Small intestine (tissue), 7 donors: ENCODE measurements around the gene ASGR2. TPM values are rescaled to one million over a fixed set of nuclear protein-coding genes. Genes with fewer than 3 reads are reported as not detected.
A peak's percentile ranks its signal among the peaks of the same experiment; 100 is the strongest.
"Not testable (repeated sequence)": the region's sequence is repeated elsewhere in the genome, so short reads cannot be mapped to it uniquely, and the experiment has no call there.

Experiments used
- DNase-seq, 2 donors: peaks; one replicate each; pipeline versions ENCODE4 v3.0.0 to v3.0.0-alpha.2; 2013
- FAIRE-seq: peaks from 2 replicates; lab custom pipeline; 2012; peaks lifted over from hg19 to GRCh38; lab: Jason Lieb, UNC
- H3K27ac ChIP-seq, 3 donors: one replicate each; pipeline ENCODE4 v1.5.1; 2013; ENCODE audit warnings: low read length in 2 of 3, mild to moderate bottlenecking in 2 of 3, control low read depth in 1 of 3, inconsistent platforms in 1 of 3, low read depth in 1 of 3, moderate library complexity in 1 of 3
- H3K27me3 ChIP-seq, 3 donors: one replicate each; pipeline ENCODE4 v1.6.1; 2013; ENCODE audit warnings: low read length in 3 of 3, inconsistent platforms in 1 of 3; ENCODE audit not compliant: control insufficient read depth in 3 of 3, insufficient read depth in 3 of 3
- H3K36me3 ChIP-seq, 3 donors: one replicate each; pipeline ENCODE4 v1.6.1; 2013; ENCODE audit warnings: low read length in 3 of 3, inconsistent platforms in 1 of 3, low read depth in 1 of 3, mild to moderate bottlenecking in 1 of 3, moderate library complexity in 1 of 3; ENCODE audit not compliant: control insufficient read depth in 3 of 3, insufficient read depth in 2 of 3
- H3K4me1 ChIP-seq, 3 donors: one replicate each; pipeline ENCODE4 v1.6.1; 2013; ENCODE audit warnings: low read length in 2 of 3, inconsistent platforms in 1 of 3, low read depth in 1 of 3, mild to moderate bottlenecking in 1 of 3, moderate library complexity in 1 of 3; ENCODE audit not compliant: control insufficient read depth in 3 of 3, insufficient read depth in 2 of 3
- H3K4me3 ChIP-seq, 3 donors: one replicate each; pipeline ENCODE4 v1.5.1; 2013; ENCODE audit warnings: low read length in 3 of 3, control low read depth in 1 of 3, inconsistent platforms in 1 of 3, low read depth in 1 of 3, mild to moderate bottlenecking in 1 of 3, moderate library complexity in 1 of 3
- H3K9me3 ChIP-seq, 2 donors: one replicate each; pipeline ENCODE4 v1.6.1; 2013; ENCODE audit warnings: low read depth in 1 of 2, low read length in 1 of 2; ENCODE audit not compliant: control insufficient read depth in 2 of 2, insufficient read depth in 1 of 2
- WGBS, 3 donors: extraction: QIAGEN DNeasy Blood & Tissue Kit; methylation state at CpG; one replicate each; pipeline ENCODE4 v1.1.7; 2013; 5-methylcytosine and 5-hydroxymethylcytosine counted together
- polyA plus RNA-seq, 4 donors: library from polyadenylated mRNA; stranded (reverse) in 3 of 4; unstranded in 1 of 4; fragments of 200-250 nt in 3 of 4; fragments of 120-200 nt in 1 of 4; gene quantifications; one replicate each; pipeline versions ENCODE4 v1.2.1 to v1.2.3, GENCODE V29; 2013
- donor health status: healthy with polysubstance abuse.
- donor health status: control.
- donor health status: control.
- donor health status: Bipolar disorder and iron deficiency.
- donor health status: healthy.

The ASGR2 gene
- polyA plus RNA-seq, 4 donors: 0.46 to 0.81 TPM; not detected in 2

DNA sequence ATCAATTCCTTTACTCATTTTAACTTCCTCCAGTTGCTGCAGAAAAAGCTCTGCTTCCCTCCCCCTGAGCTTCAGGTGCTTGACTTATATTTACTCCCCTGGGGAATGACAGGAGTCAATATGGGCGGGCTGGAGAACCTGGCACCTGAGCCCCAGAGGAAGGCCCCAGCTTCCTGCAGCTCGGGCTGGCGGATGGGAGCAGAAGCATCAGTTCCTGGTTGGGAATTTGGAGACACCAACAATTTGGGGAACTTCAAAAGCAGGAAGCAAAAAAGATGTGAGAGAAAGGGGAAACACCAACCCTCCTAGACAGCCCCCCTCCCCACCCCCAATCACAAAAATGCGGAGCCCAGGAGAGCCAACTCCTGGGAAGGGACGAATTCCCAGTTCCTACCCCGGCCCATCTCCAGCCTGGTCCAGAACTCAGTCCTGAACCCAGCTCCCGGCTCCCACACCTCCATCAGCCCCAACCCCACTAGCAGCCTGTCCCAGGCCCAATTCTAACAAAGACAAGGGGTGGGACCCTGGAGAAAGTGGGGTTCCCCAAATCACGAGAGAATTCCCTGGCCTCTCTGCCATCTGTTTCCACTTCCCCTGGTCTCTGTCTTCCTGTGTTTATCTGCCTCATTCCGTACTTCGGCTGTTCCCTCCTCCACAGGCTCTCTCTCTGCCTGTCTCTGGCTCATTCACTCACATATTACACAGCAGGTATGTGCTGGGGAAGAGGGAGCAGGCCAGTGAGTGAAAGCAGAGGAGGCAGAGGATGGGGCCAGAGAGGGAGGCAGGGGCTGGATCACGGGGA lies 16.2 kb upstream of the ASGR2 start:
- FAIRE-seq: no peak
- H3K27ac ChIP-seq: peak overlapping the region in 1 of 3 donors; percentile 47
- H3K4me1 ChIP-seq: no peaks in the 10 kb centered on the region
- H3K4me3 ChIP-seq: no peak overlapping the region
- H3K27me3 ChIP-seq: peaks cover 0 to 10% (median 2%) of the 10 kb centered on the region in 3 donors
- no peaks in the 10 kb centered on the region for H3K36me3 ChIP-seq
- 48 to 81% (median 68%) methylated on average over 11 of the region's 11 CpGs for WGBS, 3 donors
- H3K9me3 ChIP-seq: no peaks in the 10 kb centered on the region
- no peak for DNase-seq

DNA sequence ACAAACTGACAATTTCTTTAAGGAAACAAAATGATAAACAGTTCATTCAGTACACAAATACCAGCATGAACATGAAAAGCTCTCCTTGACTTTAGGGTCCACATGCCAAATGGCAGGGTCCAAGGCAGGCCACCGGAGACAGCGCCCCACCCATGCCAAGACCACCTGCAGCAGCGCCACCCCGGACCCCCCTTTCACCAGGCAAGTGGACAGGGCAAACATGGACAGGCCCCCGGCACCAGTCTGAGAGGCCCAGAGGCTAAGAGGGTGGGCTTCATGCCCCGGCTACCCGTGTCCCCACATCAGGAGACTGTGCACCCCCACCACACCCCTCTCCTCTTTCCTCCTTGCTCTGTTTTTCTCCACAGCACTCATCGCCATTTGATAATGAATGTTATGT lies 14.7 kb upstream of the ASGR2 start:
- H3K4me3 ChIP-seq: no peak overlapping the region
- WGBS, 3 donors: 90 to 95% (median 91%) methylated on average over 7 to 8 of the region's 8 CpGs
- no peak for FAIRE-seq

GRCh38 chr17:7128160-7128559 lies 13.5 kb upstream of the ASGR2 start:
- Histone ChIP-seq H3K4me3 (no peak overlapping the region), H3K9me3 (no peaks in the 10 kb centered on the region), H3K36me3 (no peaks in the 10 kb centered on the region), H3K27me3 (peaks cover 0 to 3% (median 2%) of the 10 kb centered on the region in 3 donors), H3K4me1 (no peaks in the 10 kb centered on the region), H3K27ac (no peak overlapping the region)
- FAIRE-seq (no peak), DNase-seq (no peak)
- 73 to 79% (median 74%) methylated on average over 5 of the region's 5 CpGs for WGBS, 3 donors

More for the DNA sequence above, 14.7 kb upstream of the ASGR2 start:
- no peaks in the 10 kb centered on the region for H3K4me1 ChIP-seq
- peaks cover 0 to 8% (median 3%) of the 10 kb centered on the region in 3 donors for H3K27me3 ChIP-seq
- no peak overlapping the region for H3K27ac ChIP-seq
- H3K9me3 ChIP-seq: no peaks in the 10 kb centered on the region
- DNase-seq: no peak
- no peaks in the 10 kb centered on the region for H3K36me3 ChIP-seq

DNA sequence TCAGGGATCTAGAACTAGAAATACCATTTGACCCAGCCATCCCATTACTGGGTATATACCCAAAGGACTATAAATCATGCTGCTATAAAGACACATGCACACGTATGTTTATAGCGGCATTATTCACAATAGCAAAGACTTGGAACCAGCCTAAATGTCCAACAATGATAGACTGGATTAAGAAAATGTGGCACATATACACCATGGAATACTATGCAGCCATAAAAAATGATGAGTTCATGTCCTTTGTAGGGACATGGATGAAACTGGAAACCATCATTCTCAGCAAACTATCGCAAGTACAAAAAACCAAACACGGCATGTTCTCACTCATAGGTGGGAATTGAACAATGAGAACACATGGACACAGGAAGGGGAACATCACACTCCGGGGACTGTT lies 12.9 kb upstream of the ASGR2 start:
- not testable (repeated sequence) for H3K4me1 ChIP-seq, FAIRE-seq, DNase-seq, H3K9me3 ChIP-seq, H3K4me3 ChIP-seq, H3K27me3 ChIP-seq, H3K36me3 ChIP-seq, H3K27ac ChIP-seq
- 84 to 98% (median 97%) methylated on average over 5 of the region's 5 CpGs for WGBS, 3 donors

DNA sequence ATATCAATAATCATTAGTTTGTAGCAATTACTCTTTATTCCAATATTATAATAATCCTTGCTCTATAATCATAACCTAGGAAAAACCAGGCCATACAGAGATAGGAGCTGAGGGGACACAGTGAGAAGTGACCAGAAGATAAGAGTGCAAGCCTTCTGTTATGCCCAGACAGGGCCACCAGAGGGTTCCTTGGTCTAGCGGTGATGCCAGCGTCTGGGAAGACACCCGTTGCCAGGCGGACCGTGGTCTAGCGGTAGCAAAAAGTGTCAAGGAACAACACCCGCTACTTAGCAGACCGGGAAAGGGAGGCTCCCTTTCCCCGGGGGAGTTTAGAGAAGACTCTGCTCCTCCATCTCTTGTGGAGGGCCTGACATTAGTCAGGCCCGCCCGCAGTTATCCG lies 11.8 kb upstream of the ASGR2 start:
- H3K27ac ChIP-seq, FAIRE-seq, H3K4me1 ChIP-seq, H3K4me3 ChIP-seq, H3K27me3 ChIP-seq, DNase-seq, H3K36me3 ChIP-seq, H3K9me3 ChIP-seq: not testable (repeated sequence)
- 78 to 81% (median 80%) methylated on average over 11 to 12 of the region's 12 CpGs for WGBS, 3 donors

DNA sequence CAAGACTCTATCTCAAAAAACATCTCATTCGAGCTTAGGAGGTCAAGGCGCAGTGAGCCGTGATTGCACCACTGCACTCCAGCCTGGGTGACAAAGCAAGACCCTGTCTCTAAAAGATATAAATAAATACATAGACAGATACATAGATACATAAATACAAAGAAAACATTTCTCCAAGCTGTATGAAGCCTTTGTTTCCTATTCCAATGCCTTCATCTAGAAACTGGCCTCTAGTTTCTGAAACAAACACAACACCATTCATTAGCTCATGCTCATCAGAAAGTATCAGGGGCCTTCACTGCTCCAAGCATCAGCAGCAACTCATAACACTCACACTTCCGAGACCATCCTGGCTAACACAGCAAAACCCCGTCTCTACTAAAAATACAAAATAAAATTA lies 10.3 kb upstream of the ASGR2 start:
- no peak for FAIRE-seq
- DNase-seq: no peak
- Histone ChIP-seq H3K36me3 (no peaks in the 10 kb centered on the region), H3K4me3 (no peak overlapping the region), H3K9me3 (no peaks in the 10 kb centered on the region), H3K4me1 (no peaks in the 10 kb centered on the region), H3K27me3 (peaks cover 0 to 3% (median 0%) of the 10 kb centered on the region in 3 donors), H3K27ac (no peak overlapping the region)
- WGBS, 3 donors: 87 to 89% (median 87%) methylated on average over 5 of the region's 5 CpGs

- no peak for FAIRE-seq
- Histone ChIP-seq H3K36me3 (no peaks in the 10 kb centered on the region), H3K27me3 (peaks cover 0 to 2% (median 1%) of the 10 kb centered on the region in 3 donors), H3K27ac (no peak overlapping the region), H3K9me3 (no peaks in the 10 kb centered on the region), H3K4me1 (no peaks in the 10 kb centered on the region), H3K4me3 (no peak overlapping the region)
- DNase-seq: no peak
- 82 to 90% (median 85%) methylated on average over 4 of the region's 4 CpGs for WGBS, 3 donors
Measured at GRCh38 chr17:7123844-7124243, 9.2 kb upstream of the ASGR2 start.

DNA sequence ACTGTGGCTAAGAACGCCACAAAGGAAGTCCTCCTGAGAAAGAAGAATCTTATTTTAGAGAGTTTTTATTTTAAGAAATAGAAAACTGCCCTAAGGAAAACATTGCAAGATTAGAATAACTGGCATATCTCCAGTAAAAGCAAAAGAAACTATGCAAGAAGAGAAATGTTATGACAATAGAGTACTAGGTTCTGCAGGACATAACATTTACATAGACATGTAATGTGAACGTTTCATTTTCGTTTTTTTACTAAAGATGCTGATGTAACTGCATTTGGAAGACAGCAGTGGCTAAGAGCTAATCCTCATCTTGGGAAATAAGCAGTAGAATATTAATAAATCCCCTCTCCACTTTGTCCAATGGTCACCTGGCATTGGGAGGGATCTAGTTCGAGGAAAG lies 7.8 kb upstream of the ASGR2 start:
- no peaks in the 10 kb centered on the region for H3K4me1 ChIP-seq
- peaks cover 0 to 2% of the 10 kb centered on the region in 2 donors for H3K9me3 ChIP-seq
- no peak overlapping the region for H3K4me3 ChIP-seq
- no peak for DNase-seq
- no peak for FAIRE-seq
- peaks cover 0 to 4% (median 1%) of the 10 kb centered on the region in 3 donors for H3K27me3 ChIP-seq
- no peak overlapping the region for H3K27ac ChIP-seq
- WGBS, 3 donors: 42 to 49% (median 45%) methylated on average over 4 of the region's 4 CpGs
- H3K36me3 ChIP-seq: no peaks in the 10 kb centered on the region
